SK-N-SH treated with all-trans-retinoic acid at 6 μM for 48 hours (cell line): Measurements from ENCODE around the gene BCAS4.
"Not testable (repeated sequence)": the region's sequence is repeated elsewhere in the genome, so short reads cannot be mapped to it uniquely, and the experiment has no call there.

Source experiments
- ATAC-seq: fragments of 200-7000 bp; cut with Tn5 transposase; 3 replicates; pipeline ENCODE4 v1.9.1; 2020; ENCODE audit warnings: mild to moderate bottlenecking, moderate library complexity
- ARNTL ChIP-seq: fragments of 450-650 bp; formaldehyde crosslinking; IDR thresholded peaks from 2 replicates; pipeline ENCODE4 v1.5.0; 2020; ENCODE audit warnings: low read depth, mild to moderate bottlenecking, moderate library complexity, borderline replicate concordance
- BACH2 ChIP-seq: fragments of 250-450 bp; sonication (Bioruptor Pico); IDR thresholded peaks from 2 replicates; pipeline ENCODE4 v1.9.0; 2021; ENCODE audit warnings: mild to moderate bottlenecking, borderline replicate concordance
- CREB5 ChIP-seq: fragments of 250-450 bp; sonication (Bioruptor Pico); IDR thresholded peaks from 2 replicates; pipeline ENCODE4 v1.5.1; 2020; ENCODE audit warnings: low read depth, mild to moderate bottlenecking, moderate library complexity
- CSDC2 ChIP-seq: fragments of 250-450 bp; sonication (Bioruptor Pico); IDR thresholded peaks from 2 replicates; pipeline ENCODE4 v1.5.0; 2020; ENCODE audit warnings: mild to moderate bottlenecking, moderate library complexity
- ESRRG ChIP-seq: fragments of 250-450 bp; sonication (Bioruptor Pico); IDR thresholded peaks from 2 replicates; pipeline ENCODE4 v1.6.1; 2021; ENCODE audit warnings: mild to moderate bottlenecking
- GLIS3 ChIP-seq: fragments of 250-450 bp; sonication (Bioruptor Pico); IDR thresholded peaks from 2 replicates; pipeline ENCODE4 v1.5.0; 2020; ENCODE audit warnings: mild to moderate bottlenecking, moderate library complexity
- ISL1 ChIP-seq: fragments of 250-450 bp; sonication (Bioruptor Pico); IDR thresholded peaks from 2 replicates; pipeline ENCODE4 v2.1.2; 2022; ENCODE audit warnings: mild to moderate bottlenecking, moderate library complexity
- OSR1 ChIP-seq: fragments of 250-450 bp; sonication (Bioruptor Pico); IDR thresholded peaks from 2 replicates; pipeline ENCODE4 v1.8.0; 2022; ENCODE audit warnings: moderate library complexity, mild to moderate bottlenecking, inconsistent platforms
- PATZ1 ChIP-seq: fragments of 250-450 bp; sonication (Bioruptor Pico); IDR thresholded peaks from 2 replicates; pipeline ENCODE4 v1.8.0; 2020; ENCODE audit warnings: mild to moderate bottlenecking, moderate library complexity, borderline replicate concordance
- PPARA ChIP-seq: fragments of 250-450 bp; sonication (Bioruptor Pico); IDR thresholded peaks from 2 replicates; pipeline ENCODE4 v1.5.0; 2020; ENCODE audit warnings: mild to moderate bottlenecking, borderline replicate concordance
- TCF4 ChIP-seq: fragments of 250-450 bp; sonication (Bioruptor Pico); IDR thresholded peaks from 2 replicates; pipeline ENCODE4 v1.8.0; 2021; ENCODE audit warnings: mild to moderate bottlenecking, moderate library complexity, borderline replicate concordance
- TOX ChIP-seq: fragments of 250-450 bp; sonication (Bioruptor Pico); IDR thresholded peaks from 2 replicates; pipeline ENCODE4 v1.8.0; 2021; ENCODE audit warnings: mild to moderate bottlenecking, moderate library complexity, borderline replicate concordance
- TSHZ2 ChIP-seq: fragments of 250-450 bp; sonication (Bioruptor Pico); IDR thresholded peaks from 2 replicates; pipeline ENCODE4 v1.5.0; 2020; ENCODE audit warnings: mild to moderate bottlenecking, moderate library complexity
- ZC3H10 ChIP-seq: fragments of 250-450 bp; sonication (Bioruptor Pico); IDR thresholded peaks from 2 replicates; pipeline ENCODE4 v1.5.1; 2021; ENCODE audit warnings: mild to moderate bottlenecking, moderate library complexity
- ZFP3 ChIP-seq: fragments of 250-450 bp; sonication (Bioruptor Pico); IDR thresholded peaks from 2 replicates; pipeline ENCODE4 v1.5.0; 2020; ENCODE audit warnings: mild to moderate bottlenecking, moderate library complexity
- ZFP30 ChIP-seq: fragments of 450-650 bp; formaldehyde crosslinking; IDR thresholded peaks from 2 replicates; pipeline ENCODE4 v1.5.0; 2022; ENCODE audit warnings: mild to moderate bottlenecking, moderate library complexity
- ZNF565 ChIP-seq: fragments of 450-650 bp; formaldehyde crosslinking; conservative IDR thresholded peaks from 2 replicates; pipeline ENCODE4 v1.5.0; 2020; ENCODE audit warnings: low read depth, mild to moderate bottlenecking, moderate library complexity
- ZNF70 ChIP-seq: fragments of 450-650 bp; formaldehyde crosslinking; IDR thresholded peaks from 2 replicates; pipeline ENCODE4 v1.5.0; 2020; ENCODE audit warnings: mild to moderate bottlenecking, moderate library complexity
- ZNF8 ChIP-seq: fragments of 450-650 bp; formaldehyde crosslinking; IDR thresholded peaks from 2 replicates; pipeline ENCODE4 v1.5.0; 2020; ENCODE audit warnings: mild to moderate bottlenecking, moderate library complexity

Gene BCAS4

GRCh38 chr20:50798650-50799049 is 3.8 kb downstream of the BCAS4 start:
- TF ChIP-seq ZNF565 (no peak), TSHZ2 (CRISPR knock-in tag) (no peak), CREB5 (CRISPR knock-in tag) (no peak), GLIS3 (CRISPR knock-in tag) (no peak), ISL1 (CRISPR knock-in tag) (no peak), OSR1 (CRISPR knock-in tag) (no peak), TCF4 (CRISPR knock-in tag) (no peak), PPARA (CRISPR knock-in tag) (no peak)
- ATAC-seq, result no peak

- ATAC-seq, result no peak
- TF ChIP-seq PATZ1 (CRISPR knock-in tag) (no peak), ARNTL (no peak), CREB5 (CRISPR knock-in tag) (no peak), ZC3H10 (CRISPR knock-in tag) (no peak), ZFP3 (CRISPR knock-in tag) (no peak), ZNF565 (no peak), ESRRG (no peak), BACH2 (CRISPR knock-in tag) (no peak), CSDC2 (CRISPR knock-in tag) (no peak), ZFP30 (CRISPR knock-in tag) (no peak), TSHZ2 (CRISPR knock-in tag) (no peak), ISL1 (CRISPR knock-in tag) (no peak), ZNF70 (no peak), ZNF8 (no peak), TOX (CRISPR knock-in tag) (no peak), GLIS3 (CRISPR knock-in tag) (no peak)
Measured at GRCh38 chr20:50799176-50799889, 4.5 kb downstream of the BCAS4 start.

- no peak for TF ChIP-seq ZNF8
- peak; percentile 94 for TF ChIP-seq ZFP3 (CRISPR knock-in tag)
- TF ChIP-seq, all 23 proteins: peak for 1
- ATAC-seq, result no peak
Measured at GRCh38 chr20:50799890-50800550, 5.2 kb downstream of the BCAS4 start.

GRCh38 chr20:50800986-50801746 is 6.3 kb downstream of the BCAS4 start:
- ATAC-seq, result not testable (repeated sequence)
